NB4 (cell line): ENCODE measurements around the gene IQSEC3.

Source experiments
- MYC ChIP-seq: IDR thresholded peaks from 2 replicates; pipeline ENCODE4 v1.6.1; 2011; ENCODE audit warnings: low read depth, low read length
- POLR2A ChIP-seq: IDR thresholded peaks from 2 replicates; pipeline ENCODE4 v1.6.1; 2011; ENCODE audit warnings: mild to moderate bottlenecking; ENCODE audit not compliant: insufficient read length; ENCODE audit errors: extremely low read depth
- TF ChIP-seq, protein P1 (sequence below): IDR thresholded peaks from one replicate; pipeline ENCODE4 v1.5.1; 2012; ENCODE audit warnings: low read depth, low read length
- TF ChIP-seq, protein P2 (sequence below): IDR thresholded peaks from 2 replicates; pipeline ENCODE4 v1.6.1; 2011; ENCODE audit warnings: low read depth, low read length

DNA sequence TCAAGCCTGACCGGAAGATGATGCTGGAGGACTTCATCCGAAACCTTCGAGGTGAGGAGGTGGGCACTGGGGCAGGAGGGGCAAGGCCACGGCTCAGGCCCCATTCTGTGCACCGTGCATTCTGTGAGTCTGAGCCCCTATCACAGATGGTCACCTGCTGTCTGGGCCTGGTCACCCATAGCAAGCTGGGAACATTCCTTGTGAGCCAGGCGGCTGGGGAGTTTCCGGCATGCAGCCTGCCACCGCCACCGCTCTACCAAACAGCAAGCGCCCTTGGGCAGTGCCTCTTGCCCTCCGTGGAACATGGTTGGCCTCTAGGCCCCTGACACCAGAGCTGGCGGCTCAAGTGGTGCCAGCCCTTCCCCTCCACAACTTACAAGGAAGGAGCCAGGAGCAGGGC lies 91.1 kb downstream of the IQSEC3 start:
- TF ChIP-seq POLR2A (no peak), MYC (no peak)
- TF ChIP-seq, protein P1, sequence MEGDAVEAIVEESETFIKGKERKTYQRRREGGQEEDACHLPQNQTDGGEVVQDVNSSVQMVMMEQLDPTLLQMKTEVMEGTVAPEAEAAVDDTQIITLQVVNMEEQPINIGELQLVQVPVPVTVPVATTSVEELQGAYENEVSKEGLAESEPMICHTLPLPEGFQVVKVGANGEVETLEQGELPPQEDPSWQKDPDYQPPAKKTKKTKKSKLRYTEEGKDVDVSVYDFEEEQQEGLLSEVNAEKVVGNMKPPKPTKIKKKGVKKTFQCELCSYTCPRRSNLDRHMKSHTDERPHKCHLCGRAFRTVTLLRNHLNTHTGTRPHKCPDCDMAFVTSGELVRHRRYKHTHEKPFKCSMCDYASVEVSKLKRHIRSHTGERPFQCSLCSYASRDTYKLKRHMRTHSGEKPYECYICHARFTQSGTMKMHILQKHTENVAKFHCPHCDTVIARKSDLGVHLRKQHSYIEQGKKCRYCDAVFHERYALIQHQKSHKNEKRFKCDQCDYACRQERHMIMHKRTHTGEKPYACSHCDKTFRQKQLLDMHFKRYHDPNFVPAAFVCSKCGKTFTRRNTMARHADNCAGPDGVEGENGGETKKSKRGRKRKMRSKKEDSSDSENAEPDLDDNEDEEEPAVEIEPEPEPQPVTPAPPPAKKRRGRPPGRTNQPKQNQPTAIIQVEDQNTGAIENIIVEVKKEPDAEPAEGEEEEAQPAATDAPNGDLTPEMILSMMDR: no peak
- TF ChIP-seq, protein P2, sequence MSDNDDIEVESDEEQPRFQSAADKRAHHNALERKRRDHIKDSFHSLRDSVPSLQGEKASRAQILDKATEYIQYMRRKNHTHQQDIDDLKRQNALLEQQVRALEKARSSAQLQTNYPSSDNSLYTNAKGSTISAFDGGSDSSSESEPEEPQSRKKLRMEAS: no peak
